Glomerular endothelial cell (primary cell): Measurements from ENCODE around the gene APPL2. TPM values are rescaled to one million over a fixed set of nuclear protein-coding genes. Genes with fewer than 3 reads are reported as not detected.

Experiments used
- DNase-seq: peaks from one replicate; pipeline ENCODE4 v3.0.0-alpha.2; 2011; ENCODE audit warnings: low read depth, low spot score; ENCODE audit errors: extremely low read depth
- total RNA-seq: library from RNA; depleted of rRNA; stranded (reverse); fragments of >200 nt; gene quantifications from 2 replicates; pipeline ENCODE4 v1.2.3, GENCODE V29; 2015

Gene APPL2
- total RNA-seq, 1 donor from 2014 or later: 24.3 TPM

- DNase-seq: no peak
Observed at GRCh38 chr12:105223352-105223845, 12.6 kb downstream of the APPL2 start.

GRCh38 chr12:105222726-105223351, 13.1 kb downstream of the APPL2 start:
- DNase-seq: no peak

- DNase-seq: no peak
Observed at GRCh38 chr12:105222284-105222655, 13.7 kb downstream of the APPL2 start.

- no peak for DNase-seq
Observed at GRCh38 chr12:105221583-105222283, 14.2 kb downstream of the APPL2 start.

- no peak for DNase-seq
Observed at GRCh38 chr12:105220929-105221290, 15.1 kb downstream of the APPL2 start.

GRCh38 chr12:105220150-105220928, 15.6 kb downstream of the APPL2 start:
- no peak for DNase-seq

GRCh38 chr12:105219261-105220028, 16.5 kb downstream of the APPL2 start:
- DNase-seq: no peak

GRCh38 chr12:105218434-105218833, 17.5 kb downstream of the APPL2 start:
- DNase-seq: no peak

- no peak for DNase-seq
Observed at GRCh38 chr12:105214670-105215375, 21.2 kb downstream of the APPL2 start.

- no peak for DNase-seq
Observed at GRCh38 chr12:105214148-105214547, 21.8 kb downstream of the APPL2 start.

- no peak for DNase-seq
Observed at GRCh38 chr12:105212438-105212837, 23.5 kb downstream of the APPL2 start.

GRCh38 chr12:105209091-105209490, 26.9 kb downstream of the APPL2 start:
- DNase-seq: no peak

GRCh38 chr12:105206686-105207374, 29.1 kb downstream of the APPL2 start:
- no peak for DNase-seq

- no peak for DNase-seq
Observed at GRCh38 chr12:105205322-105206048, 30.5 kb downstream of the APPL2 start.

GRCh38 chr12:105204916-105205315, 31.1 kb downstream of the APPL2 start:
- no peak for DNase-seq

- no peak for DNase-seq
Observed at GRCh38 chr12:105204127-105204526, 31.8 kb downstream of the APPL2 start.

GRCh38 chr12:105202202-105202601, 33.8 kb downstream of the APPL2 start:
- no peak for DNase-seq

GRCh38 chr12:105201299-105201698, 34.7 kb downstream of the APPL2 start:
- DNase-seq: no peak

- DNase-seq: no peak
Observed at GRCh38 chr12:105200385-105200784, 35.6 kb downstream of the APPL2 start.
